Peyer's patch (tissue), 4 donors: Measurements from ENCODE around the gene CACNA1B. TPM values are rescaled to one million over a fixed set of nuclear protein-coding genes. Genes with fewer than 3 reads are reported as not detected.

ENCODE experiments used
- DNase-seq, 3 donors: peaks; one replicate each; pipeline ENCODE4 v3.0.0-alpha.2; 2017 to 2019
- H3K27ac ChIP-seq, 4 donors: fragments of 200-600 bp; sonication (generic); one replicate each; pipeline ENCODE4 v1.5.1; 2016 to 2019
- H3K27me3 ChIP-seq, 2 donors: fragments of 200-600 bp; sonication (generic); one replicate each; pipeline ENCODE4 v1.5.1; 2019
- H3K36me3 ChIP-seq, 3 donors: fragments of 200-600 bp; sonication (generic); one replicate each; pipeline ENCODE4 v1.5.1; 2016 to 2019
- H3K4me1 ChIP-seq, 4 donors: fragments of 200-600 bp; sonication (generic); one replicate each; pipeline ENCODE4 v1.5.1; 2016 to 2019
- H3K4me3 ChIP-seq, 4 donors: fragments of 200-600 bp; sonication (generic); 1 replicate in 3 of 4; 2 replicates in 1 of 4; pipeline ENCODE4 v1.5.1; 2016 to 2019; ENCODE audit warnings: mild to moderate bottlenecking in 1 of 4
- H3K9me3 ChIP-seq, 4 donors: fragments of 200-600 bp; sonication (generic); one replicate each; pipeline ENCODE4 v1.5.1; 2016 to 2019; ENCODE audit warnings: mild to moderate bottlenecking in 1 of 4
- CTCF ChIP-seq, 6 experiments: fragments of 450-650 bp in 4 of 6; fragments of 200-600 bp in 2 of 6; sonication (generic) in 1 of 6; IDR thresholded peaks; one replicate each; pipeline ENCODE4 v1.5.1; 2017 to 2019; ENCODE audit warnings: antibody characterized with exemption in 6 of 6, mild to moderate bottlenecking in 3 of 6, moderate library complexity in 1 of 6
- POLR2A ChIP-seq, 2 donors: fragments of 450-650 bp; IDR thresholded peaks; one replicate each; pipeline ENCODE4 v1.5.1; 2017; ENCODE audit warnings: antibody characterized with exemption in 2 of 2, mild to moderate bottlenecking in 2 of 2, moderate library complexity in 2 of 2
- total RNA-seq, 4 donors: library from RNA; depleted of rRNA; stranded (reverse); fragments of >200 nt; gene quantifications; one replicate each; pipeline ENCODE4 v1.1.0, GENCODE V29; 2016

Gene CACNA1B
- total RNA-seq, 4 donors from 2014 or later = 0.13 to 0.83 (median 0.38) TPM; not detected in 1

- no peak for TF ChIP-seq CTCF (IDR thresholded peaks at IDR 0.05)
- TF ChIP-seq POLR2A (IDR thresholded peaks at IDR 0.05) = no peak
- no peak overlapping the region for H3K27ac ChIP-seq
- H3K4me1 ChIP-seq = no peaks in the 10 kb centered on the region
- no peaks in the 10 kb centered on the region for H3K27me3 ChIP-seq
- H3K4me3 ChIP-seq = no peak overlapping the region
- peak in 2 of 3 donors; percentile 8 to 11 for DNase-seq
- H3K36me3 ChIP-seq = no peaks in the 10 kb centered on the region
- H3K9me3 ChIP-seq = no peaks in the 10 kb centered on the region
Observed at GRCh38 chr9:138063785-138064184, 186.2 kb downstream of the CACNA1B start.

- Histone ChIP-seq H3K4me3 (no peak overlapping the region), H3K27me3 (no peaks in the 10 kb centered on the region), H3K27ac (no peak overlapping the region), H3K4me1 (no peaks in the 10 kb centered on the region), H3K9me3 (no peaks in the 10 kb centered on the region), H3K36me3 (no peaks in the 10 kb centered on the region)
- DNase-seq = peak in 1 of 3 donors; percentile 10
- TF ChIP-seq POLR2A (IDR thresholded peaks at IDR 0.05) = no peak
- TF ChIP-seq CTCF (IDR thresholded peaks at IDR 0.05) = no peak
Observed at GRCh38 chr9:138064547-138064946, 187.0 kb downstream of the CACNA1B start.

- no peak for TF ChIP-seq CTCF (IDR thresholded peaks at IDR 0.05)
- no peak for TF ChIP-seq POLR2A (IDR thresholded peaks at IDR 0.05)
- Histone ChIP-seq H3K4me1 (no peaks in the 10 kb centered on the region), H3K27ac (no peak overlapping the region), H3K9me3 (no peaks in the 10 kb centered on the region), H3K4me3 (no peak overlapping the region), H3K27me3 (no peaks in the 10 kb centered on the region), H3K36me3 (no peaks in the 10 kb centered on the region)
- peak; percentile 3 to 24 (median 13) for DNase-seq
Observed at GRCh38 chr9:138065287-138065686, 187.7 kb downstream of the CACNA1B start.

GRCh38 chr9:138066049-138066448 lies 188.5 kb downstream of the CACNA1B start:
- peak; percentile 5 to 17 (median 8) for DNase-seq
- TF ChIP-seq POLR2A (IDR thresholded peaks at IDR 0.05) = no peak
- TF ChIP-seq CTCF (IDR thresholded peaks at IDR 0.05) = no peak

GRCh38 chr9:138067613-138068367 lies 190.2 kb downstream of the CACNA1B start:
- TF ChIP-seq CTCF (IDR thresholded peaks at IDR 0.05) (no peak), POLR2A (IDR thresholded peaks at IDR 0.05) (no peak)
- DNase-seq = peak; percentile 8 to 33 (median 16)
- Histone ChIP-seq H3K27ac (no peak overlapping the region), H3K36me3 (no peaks in the 10 kb centered on the region), H3K4me1 (no peaks in the 10 kb centered on the region), H3K9me3 (no peaks in the 10 kb centered on the region), H3K4me3 (no peak overlapping the region), H3K27me3 (no peaks in the 10 kb centered on the region)

More at GRCh38 chr9:138066049-138066448, 188.5 kb downstream of the CACNA1B start:
- Histone ChIP-seq H3K36me3 (no peaks in the 10 kb centered on the region), H3K4me1 (no peaks in the 10 kb centered on the region), H3K27ac (no peak overlapping the region), H3K9me3 (no peaks in the 10 kb centered on the region), H3K27me3 (no peaks in the 10 kb centered on the region), H3K4me3 (no peak overlapping the region)
